A673 (cell line): Measurements from ENCODE around the gene SYPL2. TPM values are rescaled to one million over a fixed set of nuclear protein-coding genes. Genes with fewer than 3 reads are reported as not detected.

Experiments used
- BruUV-seq: library from RNA; stranded (reverse); fragments of 400-500 nt; replicated peaks from 2 replicates; lab custom pipeline; 2021; lab: Mats Ljungman, UMichigan
- CTCF ChIA-PET: fragments of 300-600 bp; sonication (Branson Sonifier 250); formaldehyde crosslinking; loops from one replicate; lab custom pipeline; 2022; ENCODE audit warnings: antibody characterized with exemption; lab: Charles Lee
- POLR2A ChIA-PET: fragments of 300-600 bp; sonication (Branson Sonifier 250); formaldehyde crosslinking; loops from one replicate; lab custom pipeline; 2022; ENCODE audit warnings: antibody characterized with exemption; ENCODE audit not compliant: low non-redundant PET; lab: Charles Lee
- DNase-seq: peaks from one replicate; pipeline ENCODE4 v3.0.0-alpha.2; 2015; ENCODE audit warnings: low spot score
- H3K27ac ChIP-seq: fragments of 200-600 bp; sonication (generic); 2 replicates; pipeline ENCODE4 v1.5.1; 2016; ENCODE audit warnings: mixed run types, low read depth, mild to moderate bottlenecking, mixed read lengths, antibody characterized with exemption, low read length; ENCODE audit not compliant: poor library complexity, severe bottlenecking
- H3K27me3 ChIP-seq: fragments of 200-600 bp; sonication (generic); replicated peaks from 2 replicates; pipeline ENCODE4 v1.6.1; 2017; ENCODE audit warnings: mixed run types, low read depth, mild to moderate bottlenecking, mixed read lengths, antibody characterized with exemption, low read length; ENCODE audit not compliant: insufficient read depth, poor library complexity
- H3K36me3 ChIP-seq: fragments of 200-600 bp; sonication (generic); 2 replicates; pipeline ENCODE4 v1.6.1; 2016; ENCODE audit warnings: mixed run types, mild to moderate bottlenecking, mixed read lengths, antibody characterized with exemption, low read length; ENCODE audit not compliant: insufficient read depth, poor library complexity, severe bottlenecking
- H3K4me1 ChIP-seq: fragments of 200-600 bp; sonication (generic); 2 replicates; pipeline ENCODE4 v1.6.1; 2017; ENCODE audit warnings: mixed run types, mild to moderate bottlenecking, mixed read lengths, antibody characterized with exemption, low read length; ENCODE audit not compliant: insufficient read depth, poor library complexity, severe bottlenecking
- H3K4me3 ChIP-seq: fragments of 200-600 bp; sonication (generic); 2 replicates; pipeline ENCODE4 v1.5.1; 2016; ENCODE audit warnings: low read depth, mixed run types, mild to moderate bottlenecking, mixed read lengths, low read length; ENCODE audit not compliant: poor library complexity, severe bottlenecking
- H3K9me3 ChIP-seq: fragments of 200-600 bp; sonication (generic); 2 replicates; pipeline ENCODE4 v1.6.1; 2016; ENCODE audit warnings: mixed run types, low read depth, mild to moderate bottlenecking, mixed read lengths, antibody characterized with exemption, low read length; ENCODE audit not compliant: poor library complexity, severe bottlenecking
- EZH2 ChIP-seq: fragments of 200-600 bp; sonication (generic); IDR thresholded peaks from 2 replicates; pipeline ENCODE4 v1.6.1; 2017; ENCODE audit warnings: borderline replicate concordance, low read depth, mild to moderate bottlenecking, mixed read lengths, antibody characterized with exemption, low read length; ENCODE audit not compliant: poor library complexity, severe bottlenecking
- intact Hi-C: fragments of 100-400 bp; cut with micrococcal nuclease; formaldehyde crosslinking; loops from one replicate; pipeline ENCODE4 v1.10.0; 2022; ENCODE audit not compliant: unreplicated experiment
- total RNA-seq: library from RNA; stranded (reverse); gene quantifications from 2 replicates; pipeline ENCODE4 v1.2.3, GENCODE V29; 2021
- TF ChIP-seq, protein P1 (sequence below): fragments of 300-800, 200-600 bp; sonication (generic); conservative IDR thresholded peaks from 2 replicates; pipeline ENCODE4 v1.5.1; 2017; ENCODE audit warnings: low read depth, mild to moderate bottlenecking, antibody characterized with exemption, low read length, moderate library complexity, mixed read lengths

SYPL2 gene
- total RNA-seq, 1 experiment from 2014 or later: 0.13 TPM

DNA sequence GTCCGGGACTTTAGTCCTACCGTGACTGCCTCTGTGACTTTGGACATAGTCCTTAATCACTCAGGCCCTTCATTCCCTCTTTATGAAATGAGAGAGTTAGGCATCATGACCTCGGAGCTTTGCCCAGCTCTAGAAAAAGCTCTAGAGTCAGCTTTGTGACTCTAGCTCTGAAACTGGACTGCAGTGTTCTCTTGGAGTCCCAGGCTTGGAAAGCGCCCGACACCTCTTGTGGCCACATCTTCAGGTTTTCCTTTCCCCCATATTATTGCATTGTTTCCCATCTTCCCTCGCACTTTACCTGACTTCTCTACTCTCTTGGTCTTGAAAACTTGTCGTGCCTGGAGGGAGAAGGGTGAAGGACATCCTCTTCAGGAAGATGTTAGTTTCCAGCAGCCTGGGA is 55.7 kb downstream of the SYPL2 start:
- ChIA-PET POLR2A (no interaction called here), CTCF (no interaction called here)
- no peaks in the 10 kb centered on the region for H3K27me3 ChIP-seq
- no TSS peak for BruUV-seq
- no peak overlapping the region for H3K27ac ChIP-seq
- TF ChIP-seq EZH2: no peak
- no peaks in the 10 kb centered on the region for H3K4me1 ChIP-seq
- no peaks in the 10 kb centered on the region for H3K36me3 ChIP-seq
- DNase-seq: no peak
- intact Hi-C loops: no loop called here
- no peak overlapping the region for H3K4me3 ChIP-seq
- H3K9me3 ChIP-seq: no peaks in the 10 kb centered on the region

DNA sequence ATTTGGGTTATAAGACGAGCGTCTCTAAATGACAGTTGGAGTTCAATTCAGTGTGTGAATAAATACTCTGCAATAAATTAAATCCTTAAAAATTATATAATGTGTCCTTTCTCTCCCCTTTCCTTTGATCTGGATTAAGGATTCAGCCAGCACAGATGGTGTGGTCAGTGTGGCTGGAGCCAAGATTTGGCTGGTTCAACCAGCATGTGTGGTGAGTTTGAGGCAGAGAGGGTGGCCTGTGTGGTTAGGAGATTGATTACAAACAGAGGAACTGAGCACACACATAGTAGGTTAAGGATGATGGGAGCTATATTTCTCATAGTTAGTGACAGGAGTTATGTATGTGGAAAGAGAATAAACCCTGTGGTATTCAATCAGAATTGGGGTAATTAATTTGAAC is 57.4 kb downstream of the SYPL2 start:
- no peaks in the 10 kb centered on the region for H3K9me3 ChIP-seq
- BruUV-seq: no TSS peak
- no peaks in the 10 kb centered on the region for H3K36me3 ChIP-seq
- intact Hi-C loops: no loop called here
- TF ChIP-seq, protein P1, sequence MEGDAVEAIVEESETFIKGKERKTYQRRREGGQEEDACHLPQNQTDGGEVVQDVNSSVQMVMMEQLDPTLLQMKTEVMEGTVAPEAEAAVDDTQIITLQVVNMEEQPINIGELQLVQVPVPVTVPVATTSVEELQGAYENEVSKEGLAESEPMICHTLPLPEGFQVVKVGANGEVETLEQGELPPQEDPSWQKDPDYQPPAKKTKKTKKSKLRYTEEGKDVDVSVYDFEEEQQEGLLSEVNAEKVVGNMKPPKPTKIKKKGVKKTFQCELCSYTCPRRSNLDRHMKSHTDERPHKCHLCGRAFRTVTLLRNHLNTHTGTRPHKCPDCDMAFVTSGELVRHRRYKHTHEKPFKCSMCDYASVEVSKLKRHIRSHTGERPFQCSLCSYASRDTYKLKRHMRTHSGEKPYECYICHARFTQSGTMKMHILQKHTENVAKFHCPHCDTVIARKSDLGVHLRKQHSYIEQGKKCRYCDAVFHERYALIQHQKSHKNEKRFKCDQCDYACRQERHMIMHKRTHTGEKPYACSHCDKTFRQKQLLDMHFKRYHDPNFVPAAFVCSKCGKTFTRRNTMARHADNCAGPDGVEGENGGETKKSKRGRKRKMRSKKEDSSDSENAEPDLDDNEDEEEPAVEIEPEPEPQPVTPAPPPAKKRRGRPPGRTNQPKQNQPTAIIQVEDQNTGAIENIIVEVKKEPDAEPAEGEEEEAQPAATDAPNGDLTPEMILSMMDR: no peak
- TF ChIP-seq EZH2: no peak
- DNase-seq: no peak
- ChIA-PET CTCF (interaction anchor here (1.3 kb wide), 1 partner anchor 8 kb away, joined by 3 read pairs; no protein-coding TSS in a partner anchor), POLR2A (no interaction called here)
- H3K27ac ChIP-seq: no peak overlapping the region
- no peak overlapping the region for H3K4me3 ChIP-seq
- H3K27me3 ChIP-seq: no peaks in the 10 kb centered on the region
- no peaks in the 10 kb centered on the region for H3K4me1 ChIP-seq

DNA sequence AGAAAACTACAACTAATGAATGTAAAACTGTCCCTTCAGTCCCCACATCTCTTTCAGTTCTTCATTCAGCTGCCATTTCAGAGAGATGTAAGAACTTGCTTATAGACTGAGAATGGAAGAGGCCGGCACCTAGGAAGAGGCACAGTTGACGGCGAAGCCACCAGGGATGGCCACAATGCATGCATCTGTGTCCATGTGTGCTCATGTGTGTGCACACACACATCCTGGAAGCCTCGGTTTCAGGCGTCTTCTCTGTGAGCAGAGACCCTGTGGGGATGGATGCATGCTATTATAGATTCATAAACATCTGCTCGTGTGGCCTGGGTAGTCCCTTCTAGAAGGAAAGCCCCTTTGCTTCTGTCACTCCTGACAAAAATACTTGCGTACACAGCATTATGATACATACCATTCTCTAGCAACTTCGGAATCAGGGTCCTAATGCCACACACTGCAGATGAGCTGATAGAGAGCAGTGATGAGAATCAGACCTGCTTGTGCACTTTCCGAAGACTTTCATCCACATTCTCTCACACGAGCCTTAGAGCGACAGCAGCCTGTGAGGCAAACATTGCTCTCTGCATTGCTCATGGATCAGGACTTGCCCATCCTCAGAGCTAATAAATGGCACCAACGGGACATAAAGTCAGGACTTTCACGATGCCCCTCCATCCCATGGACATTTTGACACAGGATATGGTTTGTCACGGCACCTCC is 60.9 kb downstream of the SYPL2 start:
- Histone ChIP-seq H3K27ac (no peak overlapping the region), H3K27me3 (no peaks in the 10 kb centered on the region), H3K4me3 (no peak overlapping the region), H3K36me3 (no peaks in the 10 kb centered on the region), H3K4me1 (peaks cover 4% of the 10 kb centered on the region), H3K9me3 (no peaks in the 10 kb centered on the region)
- ChIA-PET POLR2A (no interaction called here), CTCF (no interaction called here)
- no peak for DNase-seq
- BruUV-seq: no TSS peak
- TF ChIP-seq EZH2: no peak
- TF ChIP-seq, protein P1: no peak
- intact Hi-C loops: no loop called here
